Stimulated activated CD4-positive, alpha-beta T cell treated with anti-CD3 and anti-CD28 coated beads, Interleukin-1b, Interleukin-23, amount 100 ng/mL, for 4 hours (primary cell): ENCODE results near the gene NOSIP.
"Not testable (repeated sequence)": the region's sequence is repeated elsewhere in the genome, so short reads cannot be mapped to it uniquely, and the experiment has no call there.

Experiments used
- DNase-seq, 2 donors: peaks; one replicate each; pipeline ENCODE4 v3.0.0-alpha.2; 2020; ENCODE audit warnings: low read depth in 2 of 2

The NOSIP gene

GRCh38 chr19:49580264-49581006 is at the start of gene NOSIP:
NOSIP (minus strand) TSS chr19:49580556; CDS start chr19:49560691, 19,865 bp downstream.
- DNase-seq: peak; percentile 90 to 92

GRCh38 chr19:49629659-49630058 is 49.3 kb upstream of the NOSIP start:
- no peak for DNase-seq

GRCh38 chr19:49626226-49626625 is 45.9 kb upstream of the NOSIP start:
- DNase-seq: no peak

- DNase-seq: no peak
Observed at GRCh38 chr19:49624967-49625910, 44.9 kb upstream of the NOSIP start.

GRCh38 chr19:49617860-49618259 is 37.5 kb upstream of the NOSIP start:
- not testable (repeated sequence) for DNase-seq

GRCh38 chr19:49616945-49617344 is 36.6 kb upstream of the NOSIP start:
- no peak for DNase-seq

- DNase-seq: no peak
Observed at GRCh38 chr19:49616532-49616931, 36.2 kb upstream of the NOSIP start.

GRCh38 chr19:49615861-49616260 is 35.5 kb upstream of the NOSIP start:
- DNase-seq: no peak

GRCh38 chr19:49614096-49614833 is 33.9 kb upstream of the NOSIP start:
- DNase-seq: no peak

GRCh38 chr19:49613374-49613773 is 33.0 kb upstream of the NOSIP start:
- DNase-seq: no peak

GRCh38 chr19:49609499-49610092 is 29.2 kb upstream of the NOSIP start:
- DNase-seq: no peak

GRCh38 chr19:49605605-49606004 is 25.2 kb upstream of the NOSIP start:
- no peak for DNase-seq

GRCh38 chr19:49602806-49603205 is 22.4 kb upstream of the NOSIP start:
- DNase-seq: no peak

GRCh38 chr19:49601482-49602038 is 21.2 kb upstream of the NOSIP start:
- no peak for DNase-seq

- no peak for DNase-seq
Observed at GRCh38 chr19:49599378-49600295, 19.3 kb upstream of the NOSIP start.

- no peak for DNase-seq
Observed at GRCh38 chr19:49597703-49597974, 17.3 kb upstream of the NOSIP start.

- no peak for DNase-seq
Observed at GRCh38 chr19:49596954-49597702, 16.8 kb upstream of the NOSIP start.

- DNase-seq: no peak
Observed at GRCh38 chr19:49596407-49596806, 16.1 kb upstream of the NOSIP start.

GRCh38 chr19:49595819-49596404 is 15.6 kb upstream of the NOSIP start:
- no peak for DNase-seq
